ENCODE results near the gene MED8. TPM values are rescaled to one million over a fixed set of nuclear protein-coding genes. Genes with fewer than 3 reads are reported as not detected.

MED8 gene
- total and polyA plus RNA-seq, 9 of the 15 experiments (the other 6 are each of a cell fraction or from before 2014, with no cell fraction given): 23.0 to 120 (median 56.4) TPM

DNA sequence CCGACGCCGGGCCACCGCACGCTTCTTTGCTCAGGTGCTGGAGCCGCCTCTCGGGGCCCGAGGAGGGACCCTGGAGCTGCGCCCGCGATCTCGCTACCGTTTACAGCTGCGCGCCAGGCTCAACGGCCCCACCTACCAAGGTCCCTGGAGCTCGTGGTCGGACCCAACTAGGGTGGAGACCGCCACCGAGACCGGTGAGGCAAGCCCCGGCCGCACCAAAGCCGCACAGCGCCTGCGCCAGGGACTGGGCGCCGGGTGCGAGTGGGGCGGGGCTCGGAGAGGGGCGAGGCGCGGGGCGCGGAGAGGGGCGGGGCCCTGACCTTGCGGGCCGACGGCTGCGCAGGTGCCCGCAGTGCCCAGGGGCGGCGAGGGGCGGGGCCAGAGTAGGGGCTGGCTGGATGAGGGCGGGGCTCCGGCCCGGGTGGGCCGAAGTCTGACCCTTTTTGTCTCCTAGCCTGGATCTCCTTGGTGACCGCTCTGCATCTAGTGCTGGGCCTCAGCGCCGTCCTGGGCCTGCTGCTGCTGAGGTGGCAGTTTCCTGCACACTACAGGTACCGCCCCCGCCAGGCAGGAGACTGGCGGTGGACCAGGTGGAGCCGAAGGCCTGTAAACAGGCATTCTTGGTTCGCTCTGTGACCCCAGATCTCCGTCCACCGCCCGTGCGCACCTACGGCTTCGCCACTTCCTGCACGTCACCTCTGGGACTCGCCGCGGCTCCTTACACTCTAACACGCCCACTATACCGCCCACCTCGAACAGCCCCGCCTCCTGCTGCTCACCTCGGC, 40.6 kb downstream of the MED8 start:
- H2AFZ ChIP-seq (ENCODE audit: low read depth, low read length): peak overlapping the region; percentile 53

More for the DNA sequence above, 40.6 kb downstream of the MED8 start:
- no TSS peak for BruUV-seq (replicated peaks)
- CTCF ChIA-PET (ENCODE audit: low intra/inter-chr PET ratio): no interaction called here
- Histone ChIP-seq H3K4me3 (no peak overlapping the region), H3K9me1 (ENCODE audit: control insufficient read depth, insufficient read depth, low read length) (no peaks in the 10 kb centered on the region), H3K27me3 (ENCODE audit: control insufficient read depth in 2 of 2, insufficient read depth in 2 of 2, low read length in 2 of 2) (no peaks in the 10 kb centered on the region), H3K27ac (ENCODE audit: extremely low read depth, low read depth, low read length) (no peak overlapping the region), H3K79me2 (ENCODE audit: control insufficient read depth, insufficient read depth, low read length) (no peaks in the 10 kb centered on the region), H4K20me1 (replicated peaks; ENCODE audit: control insufficient read depth, insufficient read depth, low read length) (no peaks in the 10 kb centered on the region), H3K4me1 (replicated peaks in 1 of 2; ENCODE audit: control insufficient read depth in 2 of 2, insufficient read depth in 2 of 2, low read length in 2 of 2) (peaks cover 13 to 17% of the 10 kb centered on the region in 2 experiments; a peak in 4 of 5 replicates), H3K36me3 (ENCODE audit: control insufficient read depth, insufficient read depth, low read length) (no peaks in the 10 kb centered on the region), H3K9ac (ENCODE audit: insufficient read depth in 1 of 2, low read depth in 2 of 2, low read length in 2 of 2) (no peak overlapping the region; a peak in 1 of 4 replicates), H3K4me2 (ENCODE audit: insufficient read depth, low read length) (0 out of 2 replicates have a peak overlapping the region, but pooled peaks have one; percentile 4), H3K9me3 (replicated peaks; ENCODE audit: control insufficient read depth, insufficient read depth, low read depth, low read length) (no peaks in the 10 kb centered on the region)
- 82% methylated on average over 48 of the region's 72 CpGs for WGBS (ENCODE audit: insufficient coverage, low coverage, missing lambda C conversion rate)
- DNase-seq (ENCODE audit: extremely low read depth in 1 of 4, low spot score in 3 of 4): peak in 2 of 4 experiments; percentile 37
- TF ChIP-seq CBX8 (IDR thresholded peaks at IDR 0.05; ENCODE audit: borderline replicate concordance, extremely low read depth, low read depth, low read length, poor library complexity, severe bottlenecking) (no peak), FOXA3 (CRISPR knock-in tag; conservative IDR thresholded peaks at IDR 0.05 in 1 of 2, IDR thresholded peaks at IDR 0.05 in 1 of 2) (no peak), EWSR1 (IDR thresholded peaks at IDR 0.05; ENCODE audit: borderline replicate concordance, low read depth, partially characterized antibody) (no peak), TBL1XR1 (IDR thresholded peaks at IDR 0.05; ENCODE audit: low read length in 2 of 2) (no peak), CEBPB (tag; IDR thresholded peaks at IDR 0.05) (no peak), TAL1 (IDR thresholded peaks at IDR 0.05) (no peak), ZBTB33 (CRISPR knock-in tag; IDR thresholded peaks at IDR 0.05) (peak; percentile 12; the same call in 1 of the 2 replicates), CREM (IDR thresholded peaks at IDR 0.05; ENCODE audit: low read depth) (0 out of 2 replicates have a peak, but pooled peaks have one; percentile 26), ZFP1 (CRISPR knock-in tag; IDR thresholded peaks at IDR 0.05) (no peak), RNF2 (IDR thresholded peaks at IDR 0.05) (no peak), EGR1 (conservative IDR thresholded peaks at IDR 0.05) (peak; percentile 75), GABPA (tag; conservative IDR thresholded peaks at IDR 0.05; ENCODE audit: low read depth) (no peak), SOX6 (IDR thresholded peaks at IDR 0.05) (no peak), ZNF79 (CRISPR knock-in tag; IDR thresholded peaks at IDR 0.05; ENCODE audit: low read depth) (no peak), TCF7 (IDR thresholded peaks at IDR 0.05; ENCODE audit: borderline replicate concordance) (no peak)
- TF ChIP-seq, protein P1, sequence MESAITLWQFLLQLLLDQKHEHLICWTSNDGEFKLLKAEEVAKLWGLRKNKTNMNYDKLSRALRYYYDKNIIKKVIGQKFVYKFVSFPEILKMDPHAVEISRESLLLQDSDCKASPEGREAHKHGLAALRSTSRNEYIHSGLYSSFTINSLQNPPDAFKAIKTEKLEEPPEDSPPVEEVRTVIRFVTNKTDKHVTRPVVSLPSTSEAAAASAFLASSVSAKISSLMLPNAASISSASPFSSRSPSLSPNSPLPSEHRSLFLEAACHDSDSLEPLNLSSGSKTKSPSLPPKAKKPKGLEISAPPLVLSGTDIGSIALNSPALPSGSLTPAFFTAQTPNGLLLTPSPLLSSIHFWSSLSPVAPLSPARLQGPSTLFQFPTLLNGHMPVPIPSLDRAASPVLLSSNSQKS (CRISPR knock-in tag; IDR thresholded peaks at IDR 0.05): no peak
- TF ChIP-seq, protein P2, sequence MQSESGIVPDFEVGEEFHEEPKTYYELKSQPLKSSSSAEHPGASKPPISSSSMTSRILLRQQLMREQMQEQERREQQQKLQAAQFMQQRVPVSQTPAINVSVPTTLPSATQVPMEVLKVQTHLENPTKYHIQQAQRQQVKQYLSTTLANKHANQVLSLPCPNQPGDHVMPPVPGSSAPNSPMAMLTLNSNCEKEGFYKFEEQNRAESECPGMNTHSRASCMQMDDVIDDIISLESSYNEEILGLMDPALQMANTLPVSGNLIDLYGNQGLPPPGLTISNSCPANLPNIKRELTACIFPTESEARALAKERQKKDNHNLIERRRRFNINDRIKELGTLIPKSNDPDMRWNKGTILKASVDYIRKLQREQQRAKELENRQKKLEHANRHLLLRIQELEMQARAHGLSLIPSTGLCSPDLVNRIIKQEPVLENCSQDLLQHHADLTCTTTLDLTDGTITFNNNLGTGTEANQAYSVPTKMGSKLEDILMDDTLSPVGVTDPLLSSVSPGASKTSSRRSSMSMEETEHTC (IDR thresholded peaks at IDR 0.05): no peak
- in situ Hi-C loops (cut with MboI) (no loop called here), intact Hi-C loops (cut with micrococcal nuclease) (no loop called here)
- no peak for FAIRE-seq
- peak; percentile 69 for ATAC-seq
- POLR2A ChIA-PET: interaction anchor here (1.1 kb wide), 1 partner anchor 18 kb away, joined by 3 read pairs; no protein-coding TSS in a partner anchor
